ENCODE results near the gene VSIG1.

DNA sequence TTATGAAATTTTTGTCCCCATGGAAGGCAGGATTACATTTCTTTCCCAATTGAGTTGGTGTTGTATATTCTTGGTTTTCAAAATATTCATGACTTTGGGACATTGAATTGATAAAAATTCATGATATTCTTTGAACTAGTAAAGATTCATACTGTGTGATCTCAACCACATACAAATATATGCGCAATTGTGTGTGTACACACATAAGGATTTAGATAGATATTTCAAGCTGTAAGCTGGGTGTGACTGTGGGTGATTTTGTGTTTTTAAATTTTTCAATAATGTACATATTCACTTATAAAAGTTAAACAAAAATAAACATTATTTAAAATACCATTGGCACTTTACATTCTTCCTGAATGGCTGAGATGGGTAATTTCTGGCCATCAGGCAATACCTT lies 19.5 kb upstream of the VSIG1 start:
- TF ChIP-seq, protein P1, sequence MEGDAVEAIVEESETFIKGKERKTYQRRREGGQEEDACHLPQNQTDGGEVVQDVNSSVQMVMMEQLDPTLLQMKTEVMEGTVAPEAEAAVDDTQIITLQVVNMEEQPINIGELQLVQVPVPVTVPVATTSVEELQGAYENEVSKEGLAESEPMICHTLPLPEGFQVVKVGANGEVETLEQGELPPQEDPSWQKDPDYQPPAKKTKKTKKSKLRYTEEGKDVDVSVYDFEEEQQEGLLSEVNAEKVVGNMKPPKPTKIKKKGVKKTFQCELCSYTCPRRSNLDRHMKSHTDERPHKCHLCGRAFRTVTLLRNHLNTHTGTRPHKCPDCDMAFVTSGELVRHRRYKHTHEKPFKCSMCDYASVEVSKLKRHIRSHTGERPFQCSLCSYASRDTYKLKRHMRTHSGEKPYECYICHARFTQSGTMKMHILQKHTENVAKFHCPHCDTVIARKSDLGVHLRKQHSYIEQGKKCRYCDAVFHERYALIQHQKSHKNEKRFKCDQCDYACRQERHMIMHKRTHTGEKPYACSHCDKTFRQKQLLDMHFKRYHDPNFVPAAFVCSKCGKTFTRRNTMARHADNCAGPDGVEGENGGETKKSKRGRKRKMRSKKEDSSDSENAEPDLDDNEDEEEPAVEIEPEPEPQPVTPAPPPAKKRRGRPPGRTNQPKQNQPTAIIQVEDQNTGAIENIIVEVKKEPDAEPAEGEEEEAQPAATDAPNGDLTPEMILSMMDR (optimal IDR thresholded peaks at IDR 0.05 in 1 of 3, IDR thresholded peaks at IDR 0.05 in 1 of 3, conservative IDR thresholded peaks at IDR 0.05 in 1 of 3; ENCODE audit: extremely low read depth in 1 of 3, insufficient read depth in 2 of 3, low read length in 3 of 3) = no peak
- TF ChIP-seq EZH2 (IDR thresholded peaks at IDR 0.05; ENCODE audit: low read length) = no peak
